ENCODE measurements around the gene GPR25.
"Not testable (repeated sequence)": the region's sequence is repeated elsewhere in the genome, so short reads cannot be mapped to it uniquely, and the experiment has no call there.

GPR25 gene

DNA sequence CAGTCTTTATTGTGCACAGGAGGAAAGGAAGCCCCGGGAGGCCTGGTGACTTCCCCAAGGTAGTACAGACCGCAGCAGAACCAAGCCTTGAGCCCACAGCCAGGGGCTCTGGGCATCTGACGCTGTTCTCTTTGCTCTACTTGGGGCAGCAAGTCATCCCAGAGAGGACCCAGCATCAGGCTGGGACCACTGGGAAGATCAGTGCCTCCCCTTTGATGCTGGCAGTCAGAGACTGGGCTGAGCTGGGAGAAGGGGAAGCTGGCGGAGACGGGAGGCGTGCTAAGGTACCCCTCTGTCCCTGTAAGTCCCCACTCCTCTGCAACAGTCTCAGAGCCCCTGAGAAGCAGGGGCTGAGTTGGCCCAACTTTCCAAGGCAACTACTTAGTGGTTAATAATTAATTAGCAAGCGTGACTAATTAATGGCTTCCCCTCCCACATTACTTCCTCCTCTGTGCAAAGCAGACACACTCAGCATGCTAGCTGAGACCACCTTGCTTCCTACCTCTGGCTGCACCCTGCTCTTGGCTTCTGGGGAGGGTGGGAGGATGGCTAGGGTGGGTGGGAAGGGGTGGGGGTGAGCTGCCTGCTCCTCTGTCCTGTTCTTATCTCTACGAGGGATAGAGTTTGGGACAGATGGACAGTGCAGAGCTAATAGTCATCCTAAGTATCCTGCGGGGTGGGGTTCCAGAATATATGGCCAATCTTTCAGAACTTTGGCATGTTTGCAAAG, 23.2 kb downstream of the GPR25 start:
- DNase-seq = no peak

DNA sequence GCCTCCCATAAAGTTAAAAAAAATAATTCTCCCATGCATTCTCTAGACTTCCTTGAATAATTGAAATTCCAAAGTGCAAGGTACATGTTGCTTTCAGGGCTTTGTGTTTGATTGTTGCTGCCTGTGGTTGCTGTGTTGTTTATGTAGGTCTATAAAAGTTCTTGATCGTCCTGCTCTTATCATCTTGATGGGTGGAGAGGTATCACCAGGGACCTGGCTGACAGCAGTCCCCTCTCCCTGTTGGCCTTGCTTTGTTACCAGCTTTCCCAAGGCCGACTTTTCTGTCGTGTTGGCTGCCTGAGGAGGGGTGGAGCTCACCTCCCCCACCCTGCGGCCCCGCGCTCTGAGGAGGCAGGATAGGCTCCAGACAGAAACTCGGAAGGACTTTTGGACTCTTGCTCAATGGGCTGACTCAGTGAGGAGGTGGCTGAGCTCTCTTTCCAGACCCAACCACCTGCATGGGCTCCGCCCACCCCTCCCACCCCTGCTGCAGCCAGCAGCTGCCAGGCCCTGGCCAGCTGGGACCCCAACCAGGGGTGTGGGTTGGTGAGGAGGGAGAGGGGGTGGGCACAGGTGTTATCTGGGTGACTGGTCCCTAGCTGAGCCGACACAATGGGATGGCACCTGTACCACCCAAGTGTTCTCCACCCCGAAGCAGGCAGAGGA, 23.9 kb downstream of the GPR25 start:
- no peak for DNase-seq

DNA sequence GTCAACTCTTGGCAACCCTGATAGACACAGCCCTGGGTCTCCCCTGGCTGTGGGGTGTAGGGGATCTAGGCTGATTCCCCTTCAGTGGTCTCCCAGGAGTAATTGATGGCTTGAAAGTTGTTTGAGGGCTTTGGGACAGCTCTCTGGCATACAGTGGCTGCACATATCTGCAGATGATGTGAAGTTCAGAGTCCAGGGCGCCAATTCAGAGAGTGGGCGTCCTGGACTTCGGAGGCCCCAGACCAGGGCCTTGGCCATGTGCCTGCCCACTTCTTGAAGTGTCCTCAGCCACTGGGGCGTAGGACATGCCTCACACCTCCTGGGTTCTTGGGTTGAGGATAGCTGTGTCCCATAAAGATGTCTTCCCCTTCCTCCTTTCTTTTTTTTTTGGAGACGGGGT, 24.5 kb downstream of the GPR25 start:
- no peak for DNase-seq

DNA sequence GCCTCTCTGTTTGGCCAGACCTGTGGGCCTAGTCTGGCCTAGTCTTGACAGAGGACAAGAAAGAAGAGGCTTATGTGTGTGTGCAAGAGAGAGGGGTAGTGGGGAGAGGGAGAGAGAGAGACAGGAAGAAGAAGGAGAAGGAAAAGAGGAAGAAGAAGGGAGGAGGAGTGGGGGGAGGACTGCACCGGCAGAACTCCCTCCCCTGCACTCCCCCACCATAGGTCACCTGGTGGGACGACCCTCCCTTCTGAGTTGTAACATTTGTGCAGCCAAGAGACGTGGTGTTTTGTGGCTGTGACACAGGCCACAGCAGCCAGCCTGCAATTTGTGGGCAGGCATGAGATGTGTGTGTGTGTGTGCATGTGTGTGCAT, 26.2 kb downstream of the GPR25 start:
- DNase-seq = no peak

DNA sequence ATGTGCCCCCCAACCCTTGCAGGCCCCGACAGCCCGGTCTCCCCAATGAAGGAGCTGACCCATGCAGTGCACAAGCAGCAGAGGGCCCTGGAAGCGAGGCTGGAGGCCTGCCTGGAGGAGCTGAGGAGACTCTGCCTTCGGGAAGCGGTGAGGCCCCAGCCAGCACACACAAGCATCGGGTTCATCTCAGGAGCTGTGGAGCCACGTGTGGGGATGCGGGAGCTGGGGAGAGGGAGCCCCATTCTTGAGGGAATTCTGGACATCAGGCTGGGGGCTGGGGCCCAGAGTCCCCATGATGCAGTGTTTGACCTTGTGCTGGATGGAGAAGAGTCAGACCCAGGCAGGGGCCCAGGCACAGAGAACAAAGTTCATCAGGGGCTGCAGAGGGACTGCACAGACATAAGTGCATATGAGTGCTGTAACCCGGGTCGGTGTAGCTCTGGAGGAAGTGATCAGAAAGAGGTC, 26.7 kb downstream of the GPR25 start:
- DNase-seq = no peak

DNA sequence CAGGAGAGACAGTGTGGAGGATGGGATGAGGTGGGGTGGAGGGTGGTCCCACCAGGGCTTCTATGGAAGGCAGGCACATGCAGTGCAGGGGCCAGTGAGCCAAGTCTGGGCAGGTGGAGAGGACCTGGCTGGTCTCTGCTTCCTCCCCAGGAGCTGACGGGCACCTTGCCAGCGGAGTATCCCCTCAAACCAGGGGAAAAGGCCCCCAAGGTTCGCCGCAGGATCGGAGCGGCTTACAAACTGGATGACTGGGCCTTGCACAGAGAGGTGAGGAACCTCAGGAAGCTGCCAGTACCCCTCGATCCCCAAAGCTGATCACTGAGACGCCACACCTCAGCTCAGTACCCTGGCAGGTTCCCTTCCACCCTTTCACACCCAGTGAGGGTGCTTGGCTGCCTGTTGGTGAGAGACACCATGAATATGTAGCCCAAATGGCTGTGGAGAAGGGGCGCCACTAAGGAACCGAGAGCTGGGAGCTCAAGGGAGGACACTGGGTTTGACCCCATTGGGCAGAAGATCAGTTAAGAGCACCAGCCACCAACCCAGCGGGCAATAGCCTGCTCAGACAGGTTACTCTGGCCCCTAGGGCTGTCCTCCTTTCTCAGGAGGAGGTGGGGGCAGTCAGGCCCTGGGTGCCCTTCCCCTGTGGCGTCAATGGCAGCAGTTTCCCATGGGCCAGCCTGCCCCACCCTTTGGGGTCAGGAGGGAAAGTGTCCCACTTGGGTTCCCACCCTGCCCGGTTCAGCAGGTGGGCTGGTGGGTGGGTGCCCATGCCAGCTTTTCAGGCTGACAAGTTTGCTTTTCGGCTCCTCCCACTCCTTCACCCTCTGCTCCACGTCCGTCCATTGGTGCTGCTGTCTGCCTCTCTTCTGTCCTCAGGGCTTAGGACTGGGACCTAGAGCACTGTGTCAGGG, 27.4 kb downstream of the GPR25 start:
- DNase-seq = no peak

DNA sequence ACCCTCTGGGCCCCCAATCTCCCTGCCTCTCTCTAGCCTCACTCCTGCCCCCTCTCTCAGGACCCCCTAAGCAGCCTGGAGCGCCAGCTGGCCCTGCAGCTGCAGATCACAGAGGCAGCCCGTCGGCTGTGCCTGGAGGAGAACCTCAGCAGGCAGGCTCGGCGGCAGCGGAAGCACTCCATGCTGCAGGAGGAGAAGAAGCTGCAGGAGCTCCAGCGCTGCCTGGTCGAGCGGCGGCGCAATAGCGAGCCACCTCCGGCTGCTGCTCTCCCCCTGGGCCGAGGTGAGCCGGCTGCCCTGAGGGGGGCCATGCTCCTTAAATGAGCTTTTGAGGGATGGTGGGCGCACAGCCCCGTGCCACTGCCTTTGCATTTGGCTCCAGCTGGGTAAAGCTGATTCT, 28.1 kb downstream of the GPR25 start:
- DNase-seq = no peak

DNA sequence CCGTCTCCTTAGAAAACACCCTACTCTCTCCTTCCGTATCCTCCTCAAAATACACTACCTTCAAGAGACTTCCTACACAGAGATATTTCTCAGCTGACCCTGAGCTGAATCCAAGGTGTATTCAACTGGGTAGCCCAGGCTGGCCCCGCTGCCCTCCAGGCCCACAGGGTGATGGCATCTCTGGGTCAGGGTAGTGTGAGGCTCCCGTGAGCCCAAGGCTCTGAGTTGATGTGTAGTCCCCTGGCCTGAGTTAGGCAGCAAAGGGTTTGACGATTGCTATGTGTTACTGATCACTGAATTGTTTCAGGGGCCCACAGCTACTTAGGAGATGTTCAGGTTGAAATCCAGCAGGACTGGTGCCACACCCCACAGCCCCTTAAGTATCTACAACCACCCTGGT, 28.6 kb downstream of the GPR25 start:
- DNase-seq = no peak

DNA sequence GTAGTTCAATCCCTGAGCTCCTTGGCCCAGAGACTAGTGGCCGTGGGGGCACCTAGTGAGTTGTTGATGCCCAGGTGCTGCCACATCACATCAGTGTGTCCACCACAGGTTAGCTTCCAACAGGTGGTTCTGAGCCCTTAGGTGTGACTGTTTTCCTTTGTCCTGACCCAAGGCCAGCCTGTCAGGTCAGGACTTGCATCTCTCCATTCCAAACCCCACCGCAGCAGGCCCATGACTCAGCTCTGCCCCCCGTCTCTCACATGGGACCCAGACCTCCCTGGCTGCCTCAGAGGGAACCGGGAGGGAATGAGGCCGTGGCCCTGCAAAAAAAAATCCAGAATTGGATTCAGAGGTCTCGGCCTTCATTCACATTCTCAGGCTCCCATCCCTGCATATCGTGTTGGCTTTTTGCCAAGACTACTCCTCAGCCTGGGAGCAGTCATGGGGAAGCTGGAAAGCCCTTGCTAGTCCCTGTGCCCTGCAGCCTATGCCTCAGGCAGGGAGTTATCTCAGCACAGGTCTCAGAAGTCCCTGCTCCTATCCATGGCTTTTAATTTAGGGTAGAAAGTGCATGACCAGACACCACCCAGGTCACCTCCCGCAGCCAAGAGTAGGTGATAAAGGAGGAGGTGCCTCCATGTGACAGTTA, 29.1 kb downstream of the GPR25 start:
- DNase-seq = no peak

DNA sequence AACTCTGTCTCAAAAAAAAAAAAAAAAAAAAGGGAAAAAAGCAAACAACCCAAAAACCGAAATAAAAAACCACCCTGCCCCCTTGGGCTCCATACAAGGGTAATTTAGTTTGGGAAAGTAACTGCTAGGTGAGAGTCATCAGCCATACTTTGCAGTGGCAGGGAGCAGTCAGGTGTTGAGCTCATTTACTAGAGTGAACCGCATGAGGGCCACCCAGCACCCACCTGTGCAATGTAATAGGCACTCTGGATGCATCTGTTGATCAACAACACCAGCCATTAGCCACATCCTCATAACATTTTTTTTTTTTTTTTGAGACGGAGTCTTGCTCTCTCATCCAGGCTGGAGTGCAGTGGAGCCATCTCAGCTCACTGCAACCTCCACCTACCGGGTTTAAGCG, 31.0 kb downstream of the GPR25 start:
- DNase-seq = no peak

DNA sequence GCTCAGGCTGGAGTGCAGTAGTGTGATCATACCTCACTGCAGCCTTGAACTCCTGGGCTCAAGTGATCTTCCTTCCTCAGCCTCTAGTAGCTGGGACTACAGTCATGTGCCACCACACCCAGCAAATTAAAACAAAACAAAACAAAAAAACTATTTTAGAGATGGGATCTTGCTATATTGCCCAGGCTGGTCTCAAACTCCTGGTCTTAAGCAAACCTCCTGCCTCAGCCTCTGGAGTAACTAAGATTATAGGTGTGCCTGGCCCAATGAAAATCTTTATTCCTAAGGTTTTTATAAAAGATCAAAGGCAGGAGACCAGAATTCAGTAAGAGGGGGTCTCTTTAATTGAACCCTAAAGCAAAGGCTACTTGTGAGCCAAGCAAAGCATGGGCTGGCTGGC, 32.0 kb downstream of the GPR25 start:
- DNase-seq = no peak

DNA sequence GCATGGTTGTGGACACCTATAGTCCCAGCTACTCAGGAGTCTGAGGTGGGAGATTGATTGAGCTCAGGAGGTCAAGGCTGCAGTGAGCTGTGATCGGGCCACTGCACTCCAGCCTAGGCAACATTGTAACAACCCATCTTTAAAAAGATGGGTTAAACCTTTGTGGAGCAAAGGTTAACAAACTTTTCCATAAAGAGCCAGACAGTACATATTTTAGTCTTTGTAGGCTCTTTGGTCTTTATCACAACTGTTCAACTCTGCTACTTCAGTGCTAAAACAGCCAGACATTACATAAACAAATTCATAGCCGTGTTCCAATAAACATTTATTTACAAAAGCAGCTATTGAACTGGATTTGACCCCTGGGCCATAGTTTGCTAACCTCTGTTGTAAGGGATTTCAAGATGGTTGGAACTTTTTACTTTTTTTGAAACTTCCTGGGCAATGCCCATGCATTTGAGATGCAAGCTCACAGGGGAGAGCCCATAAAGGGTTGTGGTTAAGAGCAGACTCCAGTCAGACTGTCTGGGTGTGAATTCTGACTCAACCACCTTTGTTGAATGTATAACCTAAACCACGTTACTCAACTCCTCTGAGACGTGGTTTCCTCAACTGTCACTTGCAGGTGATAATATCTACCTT, 32.8 kb downstream of the GPR25 start:
- no peak for DNase-seq

DNA sequence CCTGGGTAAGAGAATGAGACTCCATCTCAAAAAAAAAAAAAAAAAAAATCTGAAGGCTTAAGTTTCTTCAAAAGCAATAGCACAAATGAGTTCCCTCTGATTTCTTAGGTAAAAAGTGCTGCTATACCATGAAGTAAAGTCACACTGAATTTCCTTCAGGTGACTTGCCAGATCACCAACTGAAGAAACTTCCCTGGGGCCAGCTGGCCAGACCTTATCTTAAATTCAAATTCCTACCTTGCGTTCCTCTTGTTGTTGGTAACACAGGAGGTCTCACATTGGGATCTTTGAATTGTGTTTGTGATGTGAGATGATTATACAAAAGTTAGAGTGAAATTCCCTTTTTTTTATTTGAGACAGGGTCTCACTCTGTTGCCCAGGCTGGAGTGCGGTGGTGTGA, 33.7 kb downstream of the GPR25 start:
- no peak for DNase-seq

DNA sequence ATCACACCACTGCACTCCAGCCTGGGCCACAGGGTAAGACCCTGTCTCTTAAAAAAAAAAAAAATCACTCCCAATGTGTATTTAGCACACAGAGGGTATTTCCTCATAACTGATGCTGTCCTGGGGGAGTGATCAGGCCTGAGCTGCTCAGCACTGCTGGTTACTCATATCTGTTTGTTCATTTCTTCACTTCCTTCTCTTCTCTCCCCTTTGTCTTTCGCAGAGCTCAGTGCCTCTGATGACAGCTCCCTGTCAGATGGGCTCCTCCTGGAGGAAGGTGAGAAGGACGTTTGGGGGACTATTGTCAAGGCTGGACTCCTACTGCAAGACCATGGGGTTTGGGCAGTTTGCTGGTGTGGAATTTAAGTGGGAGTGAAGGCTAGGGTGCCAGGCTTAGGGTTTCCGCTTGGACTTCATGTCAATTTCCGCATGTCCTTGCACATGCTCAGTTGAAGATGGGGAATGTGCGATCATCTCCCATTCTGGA, 34.9 kb downstream of the GPR25 start:
- no peak for DNase-seq

DNA sequence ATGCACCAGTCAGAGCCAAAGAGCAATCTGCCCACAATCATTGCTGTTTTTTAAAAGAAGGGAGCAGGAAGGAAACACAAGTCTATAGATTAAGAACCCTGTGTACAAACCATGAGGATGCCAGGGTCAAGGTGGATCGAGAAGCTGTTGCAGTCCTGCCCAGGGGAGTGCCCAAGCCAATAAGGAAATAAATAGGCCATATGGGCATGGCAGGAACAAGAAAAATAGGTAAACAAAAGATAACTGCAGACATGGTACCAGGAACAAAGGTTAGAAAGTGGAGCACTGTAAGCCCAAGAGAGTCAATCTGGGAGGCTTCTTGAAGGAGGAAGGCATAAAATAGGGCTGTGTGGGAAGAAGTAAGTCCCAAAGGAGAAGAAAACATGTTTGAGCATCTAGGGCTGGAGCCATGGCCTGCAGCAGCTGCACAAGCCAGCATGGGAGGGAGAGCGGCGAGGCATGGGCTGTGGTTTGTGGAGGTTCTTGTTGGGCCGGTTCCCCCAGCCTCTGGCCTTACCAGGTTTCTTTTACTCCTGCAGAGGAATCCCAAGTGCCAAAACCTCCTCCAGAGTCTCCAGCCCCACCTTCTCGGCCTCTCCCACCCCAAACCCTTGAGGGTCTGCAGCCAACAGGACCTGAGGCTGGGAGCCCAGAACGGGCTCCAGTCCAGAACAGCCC, 35.5 kb downstream of the GPR25 start:
- DNase-seq = no peak

DNA sequence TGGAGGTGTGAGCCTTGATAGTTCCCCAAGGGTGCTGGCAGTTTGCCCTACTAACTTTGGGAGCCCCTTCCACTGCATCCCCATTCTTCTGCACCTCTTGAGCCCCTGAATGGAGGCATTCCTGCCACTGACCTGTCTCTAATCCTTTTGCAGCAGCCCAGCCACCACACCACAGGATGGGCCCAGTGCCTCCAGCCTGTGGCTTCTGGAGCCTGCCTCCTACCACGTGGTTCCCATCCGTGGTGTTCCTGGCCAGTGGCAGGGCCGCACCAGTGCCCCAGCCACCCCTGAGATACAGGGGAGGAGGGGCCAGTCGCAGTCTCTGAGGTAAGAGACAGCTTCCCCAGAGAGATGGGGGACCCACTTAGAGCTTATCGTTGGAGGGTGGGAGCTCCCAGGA, 36.3 kb downstream of the GPR25 start:
- DNase-seq = no peak

DNA sequence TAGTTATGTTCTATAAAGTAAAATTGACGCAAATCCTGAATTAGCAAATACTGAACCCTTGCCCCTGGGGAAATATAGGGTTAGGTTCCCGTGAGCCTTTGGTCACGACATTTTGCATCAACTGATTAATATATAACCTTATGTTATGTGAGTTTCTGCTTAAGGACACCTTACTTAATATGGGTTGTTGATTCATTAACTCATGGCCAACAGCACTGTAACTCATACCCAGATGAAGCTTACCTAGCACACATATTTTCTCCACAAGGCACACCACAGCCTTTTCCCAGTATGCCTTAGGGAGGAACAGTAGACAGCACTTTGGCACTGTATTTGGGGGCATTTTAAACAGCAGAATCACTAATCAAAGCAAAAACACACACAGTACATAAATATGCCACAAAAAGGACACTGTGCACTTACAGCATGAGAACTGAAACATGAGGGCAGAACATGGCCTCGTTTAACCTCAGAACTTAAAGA, 37.0 kb downstream of the GPR25 start:
- no peak for DNase-seq

DNA sequence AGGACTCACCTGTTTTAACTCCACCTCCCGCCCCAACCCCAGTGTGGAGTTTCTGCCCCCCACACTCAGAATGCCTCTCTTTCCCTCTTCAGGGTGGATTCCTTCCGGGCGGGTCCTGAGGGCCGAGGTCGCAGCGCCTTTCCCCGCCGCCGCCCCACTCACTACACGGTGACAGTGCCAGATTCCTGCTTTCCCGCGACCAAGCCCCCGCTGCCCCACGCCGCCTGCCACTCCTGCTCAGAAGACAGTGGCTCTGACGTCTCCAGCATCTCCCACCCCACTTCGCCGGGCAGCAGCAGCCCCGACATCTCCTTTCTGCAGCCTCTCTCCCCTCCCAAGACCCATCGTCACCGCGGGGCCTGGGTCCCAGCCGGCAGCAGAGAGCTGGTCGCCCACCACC, 38.6 kb downstream of the GPR25 start:
- no peak for DNase-seq

DNA sequence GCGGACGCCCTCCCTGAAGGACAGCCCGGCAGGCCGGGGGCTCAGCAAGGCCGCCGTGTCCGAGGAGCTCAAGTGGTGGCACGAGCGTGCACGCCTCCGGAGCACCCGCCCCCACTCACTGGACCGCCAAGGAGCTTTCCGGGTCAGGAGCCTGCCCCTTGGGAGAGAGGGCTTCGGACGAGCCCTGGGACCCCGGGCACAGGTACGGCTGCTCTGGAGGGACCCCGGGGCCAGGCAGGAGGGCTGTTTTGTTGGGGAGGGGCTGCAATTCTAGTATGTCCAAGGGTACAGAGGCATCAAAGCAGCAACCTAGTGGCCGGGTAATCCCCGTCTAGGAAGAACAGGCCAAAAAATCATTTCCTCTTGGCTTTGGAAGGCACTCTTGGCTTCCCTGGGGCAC, 39.2 kb downstream of the GPR25 start:
- DNase-seq = not testable (repeated sequence)

DNA sequence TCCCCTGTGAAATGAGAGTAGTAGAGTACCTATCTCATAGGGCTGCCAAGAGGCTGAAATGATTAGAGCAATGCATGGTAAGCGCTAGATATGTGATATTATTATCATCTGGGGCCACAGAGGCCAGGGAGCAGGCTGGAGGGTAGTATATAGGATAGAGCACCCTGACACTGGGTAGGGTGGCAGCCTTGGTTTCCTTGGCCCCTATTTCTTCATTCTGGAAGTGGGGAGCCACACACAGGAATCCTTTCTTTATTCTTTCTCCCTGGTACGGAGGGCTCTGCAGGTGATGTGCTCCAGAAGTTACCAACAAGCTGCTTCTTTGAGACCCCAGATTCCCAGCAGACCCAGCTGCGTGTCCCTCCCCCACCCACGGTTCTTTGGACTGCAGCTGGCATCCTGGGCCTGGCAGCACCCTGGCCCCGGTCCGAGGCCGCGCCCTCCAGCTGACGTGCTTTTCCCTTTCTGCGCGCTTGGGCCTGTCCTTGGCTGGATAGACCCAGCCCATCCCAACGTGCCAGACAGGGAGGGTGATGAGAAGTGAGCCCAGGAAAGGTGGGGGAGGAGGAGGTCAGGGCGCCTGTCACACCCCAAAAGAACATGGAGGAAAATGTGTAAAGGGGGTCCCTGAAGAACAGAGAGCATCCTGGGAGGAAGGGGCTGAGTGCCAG, 40.1 kb downstream of the GPR25 start:
- no peak for DNase-seq

DNA sequence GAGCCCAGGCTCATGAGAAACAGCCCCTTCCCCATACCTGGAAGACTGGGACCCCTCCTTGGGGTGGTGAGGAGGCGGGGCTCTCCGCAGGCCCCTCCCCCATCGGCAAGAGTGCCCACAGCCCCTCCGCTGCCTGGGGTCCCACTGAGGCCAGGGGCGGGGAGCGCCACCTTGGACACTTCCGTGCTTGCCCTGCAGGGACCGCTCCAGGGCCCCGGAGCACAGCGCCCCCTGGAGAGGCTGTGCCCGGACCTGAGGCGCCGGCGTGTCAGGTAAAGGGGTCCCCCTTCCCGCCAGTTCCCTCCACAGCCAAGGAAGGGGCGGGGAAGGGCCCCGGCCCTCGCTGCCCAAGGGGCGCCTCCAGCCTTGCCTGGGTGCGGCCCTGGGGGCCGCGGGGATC, 43.4 kb downstream of the GPR25 start:
- no peak for DNase-seq

Data from activated CD4-positive, CD25-positive, alpha-beta regulatory T cell treated with anti-CD3 and anti-CD28 coated beads, Interleukin-2, amount 50 U/mL, for 72 hours (primary cell).